HG02588 (cell line): ENCODE measurements around the gene SPAG7.
A peak's percentile ranks its signal among the peaks of the same experiment; 100 is the strongest.

ENCODE experiments used
- ATAC-seq: cut with Tn5 transposase; IDR thresholded peaks from one replicate; pipeline ENCODE4 v1.9.1; 2021; ENCODE audit warnings: mild to moderate bottlenecking, moderate library complexity; ENCODE audit not compliant: unreplicated experiment

Gene SPAG7

GRCh38 chr17:4950746-4951204 is 16.8 kb downstream of the SPAG7 start, which contains the start of gene ENO3:
TSS of gene ENO3 (plus strand) at chr17:4951119. CDS start at chr17:4951830, 711 bp downstream.
- ATAC-seq: no peak

GRCh38 chr17:4950075-4950745 is 17.4 kb downstream of the SPAG7 start:
- ATAC-seq: peak; percentile 2

DNA sequence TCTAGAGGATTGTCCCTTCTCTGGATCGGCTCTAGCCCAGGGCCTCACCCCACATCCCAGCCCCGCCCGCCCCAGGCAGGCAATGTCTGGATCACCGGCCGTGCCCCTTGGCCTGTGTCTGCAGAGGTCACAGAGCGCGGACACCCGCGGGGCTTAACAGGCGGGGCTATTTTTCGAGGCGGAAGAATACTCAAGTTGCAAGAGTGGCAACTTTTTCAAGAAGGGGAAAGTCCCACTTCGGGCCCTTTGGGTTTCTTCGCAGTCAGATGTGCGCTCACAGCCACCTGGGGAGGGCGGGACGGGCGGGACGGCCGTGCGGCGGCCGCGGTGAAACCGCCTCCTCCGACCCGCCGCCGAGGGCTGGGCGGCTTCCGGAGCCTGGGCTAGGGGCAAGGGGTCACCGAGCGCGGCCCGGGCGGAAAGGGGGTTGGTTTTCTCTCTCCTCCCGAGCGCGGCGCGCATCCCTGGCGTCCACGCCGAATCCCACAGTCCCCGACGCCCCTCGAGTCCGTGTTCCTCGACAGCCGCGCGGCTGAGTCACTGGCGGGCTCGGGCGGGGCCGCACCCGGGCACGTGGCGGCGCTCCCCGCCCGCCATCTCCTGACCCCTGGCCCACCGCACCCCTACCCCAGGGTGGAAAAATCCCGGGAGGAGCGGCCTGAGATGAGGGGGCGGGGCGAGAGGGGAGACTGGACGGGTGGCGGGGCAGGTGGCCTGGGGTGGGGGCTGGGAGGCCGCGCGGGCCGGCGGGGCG is 18.1 kb downstream of the SPAG7 start:
- ATAC-seq: peak; percentile 19

GRCh38 chr17:4948931-4949320 is 18.7 kb downstream of the SPAG7 start:
- peak; percentile 31 for ATAC-seq

DNA sequence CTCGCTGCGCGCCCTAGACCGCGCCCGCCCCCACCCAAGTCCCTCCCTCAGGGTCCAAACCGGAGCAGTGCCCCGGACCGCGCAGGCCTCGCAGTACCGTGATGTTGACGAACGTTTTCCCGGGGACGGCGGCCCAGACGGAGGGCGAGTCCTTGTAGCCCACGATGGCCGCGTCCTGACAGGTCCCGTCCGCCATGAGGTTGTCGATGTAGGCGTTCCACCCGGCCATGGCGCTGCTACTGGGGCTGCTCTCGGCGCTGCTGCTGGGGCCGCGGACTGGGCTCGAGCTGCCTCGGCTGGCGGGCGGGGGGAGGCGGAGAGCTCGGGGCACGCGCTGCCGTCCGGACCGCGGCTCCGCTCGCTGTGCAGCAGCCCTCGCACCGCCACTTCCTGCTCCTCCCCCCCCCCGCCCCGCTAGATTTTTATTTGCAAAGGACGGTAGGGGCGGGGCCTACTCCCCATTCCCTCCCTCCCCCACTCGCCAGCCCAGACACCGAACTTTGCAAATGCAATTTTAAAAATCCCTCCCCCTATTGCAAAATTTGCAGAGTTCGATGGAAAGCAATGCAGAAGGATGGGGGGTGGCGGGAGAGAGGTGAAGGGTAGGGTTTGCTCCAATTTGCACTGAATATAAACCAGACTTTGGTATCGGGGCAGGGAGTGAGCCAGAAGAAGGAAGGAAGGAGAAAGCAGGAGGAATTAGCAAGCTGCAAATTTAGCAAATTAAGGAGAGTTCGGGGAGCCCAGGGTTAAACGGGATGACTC is 19.3 kb downstream of the SPAG7 start, which contains the start of gene PFN1:
Gene PFN1, minus strand, starts transcription at position 365 of the 765 bp plus-strand sequence. Its CDS starts 136 bp downstream, at position 229.
- no peak for ATAC-seq

- no peak for ATAC-seq
Observed at GRCh38 chr17:4947411-4948165, 20.0 kb downstream of the SPAG7 start.

- no peak for ATAC-seq
Observed at GRCh38 chr17:4947010-4947410, 20.6 kb downstream of the SPAG7 start.

DNA sequence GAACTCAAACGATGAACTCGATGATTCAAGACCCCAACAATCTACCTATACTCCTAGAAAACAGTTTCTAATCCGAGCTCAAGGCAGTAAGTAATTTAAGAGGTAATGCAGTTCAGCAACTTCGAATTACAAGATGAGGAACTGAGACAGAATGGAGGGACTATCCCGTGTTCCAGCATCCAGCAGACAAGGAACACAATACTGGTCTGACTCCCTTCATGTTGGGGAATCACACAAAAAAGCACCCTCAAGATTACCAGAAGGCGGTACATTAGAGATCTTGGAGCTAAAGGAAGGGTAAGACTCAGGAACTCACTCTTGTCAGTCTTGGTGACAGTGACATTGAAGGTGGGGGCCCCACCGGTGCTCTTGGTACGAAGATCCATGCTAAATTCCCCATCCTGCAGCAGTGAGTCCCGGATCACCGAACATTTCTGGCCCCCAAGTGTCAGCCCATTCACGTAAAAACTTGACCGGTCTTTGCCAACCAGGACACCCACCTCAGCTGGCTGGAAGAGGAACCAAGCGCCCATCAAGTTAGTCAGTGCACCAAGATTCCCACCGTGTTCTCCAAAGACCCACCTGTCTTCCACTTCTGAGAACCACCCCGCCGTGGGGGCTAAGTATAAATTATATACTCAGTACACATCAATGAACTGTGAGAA is 21.2 kb downstream of the SPAG7 start:
- no peak for ATAC-seq

DNA sequence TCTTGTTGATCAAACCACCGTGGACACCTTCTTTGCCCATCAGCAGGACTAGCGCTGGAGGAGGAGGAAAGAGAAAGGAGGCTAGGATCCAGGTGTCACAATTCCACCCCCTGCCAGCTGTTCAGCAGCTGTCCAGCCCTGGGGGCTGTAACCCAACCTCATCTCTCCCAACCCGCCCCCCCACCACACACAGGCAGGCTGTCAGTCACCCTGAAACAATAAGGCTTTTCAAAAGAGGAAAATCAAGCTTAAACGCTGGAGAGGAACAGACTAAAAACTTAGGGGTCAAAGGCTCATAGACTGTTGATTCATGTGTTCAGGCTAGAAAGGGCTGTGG is 21.7 kb downstream of the SPAG7 start:
- ATAC-seq: no peak

DNA sequence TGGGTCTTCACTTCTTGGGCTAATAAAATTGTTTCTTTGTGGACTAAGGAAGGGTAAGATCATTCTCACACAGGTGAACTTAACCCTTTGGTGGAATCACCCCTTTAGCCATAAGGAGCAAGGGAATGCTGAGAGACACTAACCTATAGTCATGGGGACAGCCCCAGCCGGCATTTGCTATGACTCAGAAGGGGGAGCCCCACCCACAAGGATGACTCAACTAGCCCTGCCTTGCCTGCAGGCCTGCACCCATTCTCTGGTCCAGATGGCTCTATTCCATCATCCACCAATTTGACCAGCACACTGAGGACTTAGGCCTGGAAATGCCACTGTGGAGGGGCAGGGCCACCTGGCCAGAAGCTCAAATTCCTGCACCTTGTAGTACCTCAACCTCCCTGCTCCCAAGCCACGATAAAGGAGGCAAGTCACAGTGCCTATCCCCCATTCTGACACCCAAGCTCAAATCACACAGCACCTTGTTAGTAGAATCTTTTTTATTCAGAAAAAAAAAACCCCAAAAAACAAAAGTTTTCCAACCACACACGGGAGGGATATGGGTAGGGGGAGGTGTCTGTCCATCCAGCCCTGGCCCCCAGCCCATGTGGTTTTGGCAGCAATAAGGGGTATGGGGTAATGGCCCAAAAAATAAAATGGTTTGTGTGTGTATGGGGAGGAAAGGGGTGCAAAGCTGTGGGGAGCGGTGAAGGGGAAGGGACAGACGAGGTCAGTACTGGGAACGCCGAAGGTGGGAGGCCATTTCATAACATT is 22.3 kb downstream of the SPAG7 start:
- no peak for ATAC-seq

GRCh38 chr17:4944554-4945175 is 23.0 kb downstream of the SPAG7 start:
- ATAC-seq: no peak

GRCh38 chr17:4944163-4944553 is 23.5 kb downstream of the SPAG7 start:
- ATAC-seq: no peak

DNA sequence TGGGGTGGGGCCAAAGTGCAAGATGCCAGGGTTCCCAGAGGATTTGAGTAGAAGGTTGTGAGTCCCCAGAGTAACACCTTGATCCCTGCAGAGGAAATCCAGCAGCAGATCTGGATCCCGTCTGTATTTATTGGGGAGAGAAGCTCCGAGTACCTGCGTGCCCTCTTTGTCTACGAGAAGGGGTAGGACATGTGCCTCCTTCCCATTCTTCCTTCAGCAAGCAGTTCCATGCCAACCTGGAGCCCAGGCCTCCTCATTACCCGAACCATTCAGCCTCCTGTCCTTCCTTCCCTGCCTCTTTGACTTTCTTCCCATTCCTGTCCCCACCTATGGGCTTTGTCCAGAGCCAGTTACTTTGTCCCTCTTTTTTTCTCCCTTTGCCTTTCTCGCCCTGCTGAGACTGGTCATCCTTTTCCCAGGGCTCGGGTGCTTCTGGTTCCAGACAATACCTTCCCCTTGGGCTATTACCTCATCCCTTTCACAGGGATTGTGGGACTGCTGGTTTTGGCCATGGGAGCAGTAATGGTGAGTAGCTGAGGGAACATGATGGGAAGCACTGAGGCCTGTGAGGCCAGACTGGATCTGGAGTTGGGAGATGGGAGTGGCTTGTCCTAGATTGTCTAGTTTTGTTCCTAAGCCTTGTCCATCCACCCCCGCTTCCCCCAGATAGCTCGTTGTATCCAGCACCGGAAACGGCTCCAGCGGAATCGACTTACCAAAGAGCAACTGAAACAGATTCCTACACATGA is 24.7 kb downstream of the SPAG7 start:
- ATAC-seq: no peak

- ATAC-seq: no peak
Observed at GRCh38 chr17:4941319-4941610, 26.4 kb downstream of the SPAG7 start.

- peak; percentile 7 for ATAC-seq
Observed at GRCh38 chr17:4940555-4941318, 26.9 kb downstream of the SPAG7 start.

- peak; percentile 70 for ATAC-seq
Observed at GRCh38 chr17:4939796-4940554, 27.6 kb downstream of the SPAG7 start, which contains the start of the genes RNF167 and SLC25A11. TSS of gene RNF167 (plus strand) at chr17:4940268. CDS start at chr17:4940910, 642 bp downstream. TSS of gene SLC25A11 (minus strand) at chr17:4940046. CDS start at chr17:4939910, 136 bp downstream.

- ATAC-seq: peak; percentile 14
Observed at GRCh38 chr17:4939546-4939795, 28.1 kb downstream of the SPAG7 start.
